Mesothelial cell of epicardium (in vitro differentiated cells): ENCODE measurements around the gene FLYWCH1. TPM values are rescaled to one million over a fixed set of nuclear protein-coding genes. Genes with fewer than 3 reads are reported as not detected.

ENCODE experiments used
- DNase-seq, 2 experiments: peaks; one replicate each; pipeline ENCODE4 v3.0.0; 2021; ENCODE audit warnings: low spot score in 2 of 2; ENCODE audit not compliant: unreplicated experiment in 2 of 2
- H3K27ac Mint-ChIP-seq: 2 replicates; pipeline ENCODE4 v1.8.0; 2021; ENCODE audit warnings: mixed read lengths
- H3K27me3 Mint-ChIP-seq: 2 replicates; pipeline ENCODE4 v1.8.0; 2021; ENCODE audit warnings: low read depth, mixed read lengths
- H3K36me3 Mint-ChIP-seq: 2 replicates; pipeline ENCODE4 v1.8.0; 2021; ENCODE audit warnings: mixed read lengths
- H3K4me1 Mint-ChIP-seq: 2 replicates; pipeline ENCODE4 v1.8.0; 2021; ENCODE audit warnings: mixed read lengths
- H3K4me3 Mint-ChIP-seq: 2 replicates; pipeline ENCODE4 v1.8.0; 2021; ENCODE audit warnings: mild to moderate bottlenecking, moderate library complexity, mixed read lengths
- H3K9me3 Mint-ChIP-seq: 2 replicates; pipeline ENCODE4 v1.8.0; 2021; ENCODE audit warnings: mixed read lengths
- total RNA-seq: library from RNA; stranded (reverse); gene quantifications from 3 replicates; pipeline ENCODE4 v1.2.1, GENCODE V29; 2021
- TF ChIP-seq, protein P1 (sequence below): fragments of 200-600 bp; sonication (generic); IDR thresholded peaks from one replicate; pipeline ENCODE4 v1.5.0; 2021; ENCODE audit warnings: antibody characterized with exemption; ENCODE audit not compliant: unreplicated experiment

The FLYWCH1 gene
- total RNA-seq, 1 donor from 2014 or later, result 29.4 TPM

- Mint-ChIP-seq H3K36me3 (no peaks in the 10 kb centered on the region), H3K4me3 (no peak overlapping the region), H3K9me3 (no peaks in the 10 kb centered on the region), H3K27me3 (peaks cover 40% of the 10 kb centered on the region), H3K27ac (no peak overlapping the region), H3K4me1 (peaks cover 6% of the 10 kb centered on the region)
- TF ChIP-seq, protein P1, sequence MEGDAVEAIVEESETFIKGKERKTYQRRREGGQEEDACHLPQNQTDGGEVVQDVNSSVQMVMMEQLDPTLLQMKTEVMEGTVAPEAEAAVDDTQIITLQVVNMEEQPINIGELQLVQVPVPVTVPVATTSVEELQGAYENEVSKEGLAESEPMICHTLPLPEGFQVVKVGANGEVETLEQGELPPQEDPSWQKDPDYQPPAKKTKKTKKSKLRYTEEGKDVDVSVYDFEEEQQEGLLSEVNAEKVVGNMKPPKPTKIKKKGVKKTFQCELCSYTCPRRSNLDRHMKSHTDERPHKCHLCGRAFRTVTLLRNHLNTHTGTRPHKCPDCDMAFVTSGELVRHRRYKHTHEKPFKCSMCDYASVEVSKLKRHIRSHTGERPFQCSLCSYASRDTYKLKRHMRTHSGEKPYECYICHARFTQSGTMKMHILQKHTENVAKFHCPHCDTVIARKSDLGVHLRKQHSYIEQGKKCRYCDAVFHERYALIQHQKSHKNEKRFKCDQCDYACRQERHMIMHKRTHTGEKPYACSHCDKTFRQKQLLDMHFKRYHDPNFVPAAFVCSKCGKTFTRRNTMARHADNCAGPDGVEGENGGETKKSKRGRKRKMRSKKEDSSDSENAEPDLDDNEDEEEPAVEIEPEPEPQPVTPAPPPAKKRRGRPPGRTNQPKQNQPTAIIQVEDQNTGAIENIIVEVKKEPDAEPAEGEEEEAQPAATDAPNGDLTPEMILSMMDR, result no peak
- DNase-seq, result no peak
Measured at GRCh38 chr16:2871926-2872325, 39.8 kb upstream of the FLYWCH1 start.

- H3K4me1 Mint-ChIP-seq, result no peaks in the 10 kb centered on the region
- no peak for DNase-seq
- H3K27me3 Mint-ChIP-seq, result peaks cover 35% of the 10 kb centered on the region
- H3K9me3 Mint-ChIP-seq, result no peaks in the 10 kb centered on the region
- TF ChIP-seq, protein P1, result no peak
- H3K4me3 Mint-ChIP-seq, result no peak overlapping the region
- H3K27ac Mint-ChIP-seq, result no peak overlapping the region
- no peaks in the 10 kb centered on the region for H3K36me3 Mint-ChIP-seq
Measured at GRCh38 chr16:2874032-2874911, 37.5 kb upstream of the FLYWCH1 start.

GRCh38 chr16:2874912-2875362 lies 36.8 kb upstream of the FLYWCH1 start:
- no peak overlapping the region for H3K27ac Mint-ChIP-seq
- TF ChIP-seq, protein P1, result peak; percentile 90
- H3K4me3 Mint-ChIP-seq, result no peak overlapping the region
- H3K9me3 Mint-ChIP-seq, result peaks cover 5% of the 10 kb centered on the region
- no peaks in the 10 kb centered on the region for H3K36me3 Mint-ChIP-seq
- H3K4me1 Mint-ChIP-seq, result no peaks in the 10 kb centered on the region
- H3K27me3 Mint-ChIP-seq, result peaks cover 31% of the 10 kb centered on the region
- DNase-seq, result peak in 1 of 2 experiments; percentile 64

DNA sequence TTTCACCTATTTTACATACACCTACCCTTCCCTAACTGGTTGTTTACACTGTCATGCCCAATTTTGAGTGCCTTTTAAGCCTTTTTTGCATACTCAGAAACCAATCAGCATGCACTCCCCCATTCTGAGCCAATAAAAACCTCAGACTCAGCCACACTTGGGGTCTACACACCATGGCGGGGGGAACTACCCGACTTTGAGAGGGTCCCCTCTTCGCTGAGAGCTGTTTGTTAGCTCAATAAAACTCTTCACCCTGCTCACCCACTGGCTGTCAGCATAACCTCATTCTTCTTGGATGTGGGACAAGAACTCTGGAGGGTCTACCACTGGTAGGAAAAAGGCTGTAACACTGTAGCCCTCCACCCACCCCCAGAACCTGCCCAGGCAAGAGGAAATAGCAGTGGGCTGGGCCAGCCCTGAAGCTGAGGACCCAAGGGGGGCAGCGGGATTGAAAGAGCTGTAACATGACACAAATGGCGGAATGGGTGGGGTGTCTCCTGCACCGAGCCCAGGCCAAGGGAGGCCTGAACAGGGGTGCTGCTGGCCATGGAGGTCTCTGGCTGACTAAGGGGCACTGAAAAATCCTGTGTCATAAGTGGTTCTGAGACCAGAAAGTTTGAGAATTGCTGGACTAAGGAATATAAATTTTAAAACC lies 31.8 kb upstream of the FLYWCH1 start:
- DNase-seq, result no peak
- no peak overlapping the region for H3K4me3 Mint-ChIP-seq
- H3K9me3 Mint-ChIP-seq, result peaks cover 5% of the 10 kb centered on the region
- H3K4me1 Mint-ChIP-seq, result peaks cover 8% of the 10 kb centered on the region
- TF ChIP-seq, protein P1, result no peak
- no peak overlapping the region for H3K27ac Mint-ChIP-seq
- peaks cover 13% of the 10 kb centered on the region for H3K27me3 Mint-ChIP-seq
- no peaks in the 10 kb centered on the region for H3K36me3 Mint-ChIP-seq

DNA sequence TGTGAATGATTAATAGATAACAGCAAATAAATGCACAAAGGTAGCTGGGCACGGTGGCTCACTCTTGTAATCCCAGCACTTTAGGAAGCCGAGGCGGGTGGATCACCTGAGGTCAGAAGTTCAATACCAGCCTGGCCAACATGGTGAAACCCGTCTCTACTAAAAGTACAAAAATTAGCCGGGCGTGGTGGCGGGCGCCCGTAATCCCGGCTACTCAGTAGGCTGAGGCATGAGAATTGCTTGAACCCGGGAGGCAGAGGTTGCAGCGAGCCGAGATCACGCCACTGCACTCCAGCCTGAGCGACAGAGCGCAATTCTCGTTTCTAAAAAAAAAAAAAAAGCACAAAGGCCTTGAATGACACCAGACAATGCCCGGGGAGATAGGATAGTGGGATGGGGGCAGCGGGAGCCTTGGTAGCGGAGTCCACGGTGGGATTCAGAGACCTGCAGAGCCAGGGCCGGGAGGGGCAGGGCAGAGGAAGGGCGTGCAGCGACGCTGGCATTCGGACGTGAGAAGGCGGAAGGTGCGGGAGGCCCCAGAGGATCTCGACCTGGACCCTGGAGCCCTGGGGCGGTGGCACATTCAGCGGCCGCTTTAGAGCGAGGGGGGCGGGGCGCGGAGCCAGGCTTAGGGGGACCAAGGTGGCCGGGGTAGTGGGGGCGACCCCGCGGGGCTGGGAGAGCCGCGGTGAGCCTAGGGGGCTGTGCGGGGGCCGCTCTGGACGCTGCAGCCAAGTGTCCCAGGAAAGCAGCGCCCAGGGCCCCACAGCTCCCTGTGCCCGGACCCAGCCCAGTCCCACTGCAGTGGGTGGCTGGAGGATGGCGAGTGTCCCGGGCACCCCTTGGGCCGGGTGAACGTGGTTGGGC lies 29.7 kb upstream of the FLYWCH1 start:
- no peak for DNase-seq
- peaks cover 8% of the 10 kb centered on the region for H3K4me1 Mint-ChIP-seq
- H3K9me3 Mint-ChIP-seq, result peaks cover 5% of the 10 kb centered on the region
- TF ChIP-seq, protein P1, result no peak
- H3K4me3 Mint-ChIP-seq, result peak overlapping the region; percentile 88
- H3K36me3 Mint-ChIP-seq, result peaks cover 5% of the 10 kb centered on the region
- H3K27ac Mint-ChIP-seq, result peak overlapping the region; percentile 98
- peaks cover 6% of the 10 kb centered on the region for H3K27me3 Mint-ChIP-seq
